H9 (cell line): Measurements from ENCODE around the gene CALHM3. TPM values are rescaled to one million over a fixed set of nuclear protein-coding genes. Genes with fewer than 3 reads are reported as not detected.

Source experiments
- DNase-seq: peaks from one replicate; pipeline ENCODE4 v3.0.0-alpha.2; 2017
- H2AFZ ChIP-seq: one replicate; pipeline ENCODE4 v1.6.1; 2013; ENCODE audit warnings: mild to moderate bottlenecking, low read length, control low read depth, moderate library complexity
- H2AK5ac ChIP-seq: 2 replicates; pipeline ENCODE4 v1.6.1; 2013; ENCODE audit warnings: low read length, control low read depth, mixed read lengths; ENCODE audit not compliant: insufficient read length
- H2BK120ac ChIP-seq: one replicate; pipeline ENCODE4 v1.6.1; 2013; ENCODE audit warnings: low read depth, mild to moderate bottlenecking, low read length, control low read depth, inconsistent platforms; ENCODE audit not compliant: poor library complexity, severe bottlenecking
- H2BK12ac ChIP-seq: 2 replicates; pipeline ENCODE4 v1.6.1; 2013; ENCODE audit warnings: low read length, control low read depth, mixed read lengths, low read depth; ENCODE audit not compliant: insufficient read length
- H2BK15ac ChIP-seq: 2 replicates; pipeline ENCODE4 v1.6.1; 2013; ENCODE audit warnings: low read depth, low read length, control low read depth
- H2BK20ac ChIP-seq: one replicate; pipeline ENCODE4 v1.6.1; 2013; ENCODE audit warnings: low read depth, mild to moderate bottlenecking, low read length, control low read depth, inconsistent platforms; ENCODE audit not compliant: poor library complexity, severe bottlenecking
- H2BK5ac ChIP-seq: 2 replicates; pipeline ENCODE4 v1.6.1; 2013; ENCODE audit warnings: low read length, control low read depth, mixed read lengths; ENCODE audit not compliant: insufficient read length
- H3K14ac ChIP-seq: 2 replicates; pipeline ENCODE4 v1.6.1; 2013; ENCODE audit warnings: low read length, control low read depth; ENCODE audit not compliant: insufficient read depth
- H3K18ac ChIP-seq: 2 replicates; pipeline ENCODE4 v1.6.1; 2013; ENCODE audit warnings: low read depth, mild to moderate bottlenecking, mixed read lengths, low read length, control low read depth; ENCODE audit not compliant: insufficient read length
- H3K23ac ChIP-seq: 2 replicates; pipeline ENCODE4 v1.6.1; 2013; ENCODE audit warnings: low read length, control low read depth, mixed read lengths, low read depth; ENCODE audit not compliant: insufficient read length
- H3K23me2 ChIP-seq: 2 replicates; pipeline ENCODE4 v1.6.1; 2013; ENCODE audit warnings: low read depth, mild to moderate bottlenecking, mixed read lengths, low read length, control low read depth; ENCODE audit not compliant: insufficient read length, poor library complexity, severe bottlenecking
- H3K27ac ChIP-seq: 2 replicates; pipeline ENCODE4 v1.5.1; 2013; ENCODE audit warnings: low read length, control low read depth, mixed read lengths, low read depth; ENCODE audit not compliant: insufficient read length
- H3K27me3 ChIP-seq: 2 replicates; pipeline ENCODE4 v1.6.1; 2013; ENCODE audit warnings: low read length, control low read depth, inconsistent platforms; ENCODE audit not compliant: insufficient read depth
- H3K4ac ChIP-seq: 2 replicates; pipeline ENCODE4 v1.6.1; 2013; ENCODE audit warnings: low read depth, mild to moderate bottlenecking, control low read depth, inconsistent platforms, low read length, moderate library complexity
- H3K4me1 ChIP-seq: 2 replicates; pipeline ENCODE4 v1.6.1; 2013; ENCODE audit warnings: low read length, control low read depth, inconsistent platforms; ENCODE audit not compliant: insufficient read depth
- H3K4me2 ChIP-seq: 2 replicates; pipeline ENCODE4 v1.6.1; 2013; ENCODE audit warnings: low read length, control low read depth, mixed read lengths; ENCODE audit not compliant: insufficient read length, insufficient read depth
- H3K56ac ChIP-seq: 2 replicates; pipeline ENCODE4 v1.6.1; 2013; ENCODE audit warnings: low read depth, mild to moderate bottlenecking, mixed read lengths, low read length, control low read depth; ENCODE audit not compliant: insufficient read length
- H3K79me1 ChIP-seq: 2 replicates; pipeline ENCODE4 v1.6.1; 2013; ENCODE audit warnings: low read depth, mild to moderate bottlenecking, moderate library complexity, low read length, control low read depth, inconsistent platforms; ENCODE audit not compliant: insufficient read depth, poor library complexity, severe bottlenecking
- H3K79me2 ChIP-seq: 2 replicates; pipeline ENCODE4 v1.6.1; 2013; ENCODE audit warnings: low read length, control low read depth, inconsistent platforms; ENCODE audit not compliant: insufficient read depth
- H3K9ac ChIP-seq: 2 replicates; pipeline ENCODE4 v1.6.1; 2013; ENCODE audit warnings: low read length, control low read depth, mixed read lengths; ENCODE audit not compliant: insufficient read length; ENCODE audit errors: extremely low read depth
- H3K9me3 ChIP-seq: one replicate; pipeline ENCODE4 v1.6.1; 2013; ENCODE audit warnings: low read depth, low read length, inconsistent platforms; ENCODE audit not compliant: control insufficient read depth
- H3T11ph ChIP-seq: one replicate; pipeline ENCODE4 v1.6.1; 2013; ENCODE audit warnings: mild to moderate bottlenecking, low read length, control low read depth, inconsistent platforms
- H4K20me1 ChIP-seq: one replicate; pipeline ENCODE4 v1.6.1; 2013; ENCODE audit not compliant: control insufficient read depth, insufficient read length, insufficient read depth
- H4K5ac ChIP-seq: 2 replicates; pipeline ENCODE4 v1.6.1; 2013; ENCODE audit warnings: low read depth, mild to moderate bottlenecking, mixed read lengths, low read length, control low read depth; ENCODE audit not compliant: insufficient read length
- H4K8ac ChIP-seq: replicated peaks from 2 replicates; pipeline ENCODE4 v1.6.1; 2013; ENCODE audit warnings: low read length, control low read depth, mixed read lengths, low read depth; ENCODE audit not compliant: insufficient read length
- H4K91ac ChIP-seq: 2 replicates; pipeline ENCODE4 v1.6.1; 2013; ENCODE audit warnings: low read depth, mild to moderate bottlenecking, moderate library complexity, mixed read lengths, low read length, control low read depth; ENCODE audit not compliant: insufficient read length
- H3K27ac Mint-ChIP-seq, 3 experiments: 2 replicates in 2 of 3; 3 replicates in 1 of 3; pipeline ENCODE4 v1.8.0; 2020 to 2021; ENCODE audit warnings: mixed read lengths in 3 of 3, mild to moderate bottlenecking in 1 of 3, moderate library complexity in 1 of 3
- H3K27me3 Mint-ChIP-seq: 2 replicates; pipeline ENCODE4 v1.8.0; 2021; ENCODE audit warnings: low read depth, mild to moderate bottlenecking, moderate library complexity, mixed read lengths
- H3K36me3 Mint-ChIP-seq, 3 experiments: 2 replicates in 2 of 3; 3 replicates in 1 of 3; pipeline ENCODE4 v1.8.0; 2020 to 2021; ENCODE audit warnings: low read depth in 3 of 3, mixed read lengths in 3 of 3; ENCODE audit not compliant: insufficient read depth in 1 of 3
- H3K4me1 Mint-ChIP-seq, 2 experiments: 2 replicates each; pipeline ENCODE4 v1.8.0; 2020; ENCODE audit warnings: mixed read lengths in 2 of 2
- H3K4me3 Mint-ChIP-seq, 2 experiments: 2 replicates in 1 of 2; 3 replicates in 1 of 2; pipeline ENCODE4 v1.8.0; 2020 to 2021; ENCODE audit warnings: mild to moderate bottlenecking in 2 of 2, mixed read lengths in 2 of 2, moderate library complexity in 1 of 2
- H3K9me3 Mint-ChIP-seq, 2 experiments: 2 replicates in 1 of 2; 3 replicates in 1 of 2; pipeline ENCODE4 v1.8.0; 2020; ENCODE audit warnings: mild to moderate bottlenecking in 2 of 2, mixed read lengths in 2 of 2, moderate library complexity in 1 of 2
- WGBS: extraction: QIAGEN DNeasy Blood & Tissue Kit; methylation state at CpG from one replicate; pipeline ENCODE4 v1.1.7; 2013; ENCODE audit warnings: missing lambda C conversion rate, low lambda C conversion rate, mixed read lengths; ENCODE audit not compliant: insufficient read length; ENCODE audit errors: extremely low coverage; 5-methylcytosine and 5-hydroxymethylcytosine counted together
- total RNA-seq: library from RNA; stranded (reverse); gene quantifications from 2 replicates; pipeline ENCODE4 v1.2.1, GENCODE V29; 2021
- TF ChIP-seq, protein P1 (sequence below): fragments of 200-600 bp; sonication (generic); conservative IDR thresholded peaks from 3 replicates; pipeline ENCODE4 v1.8.0; 2021; ENCODE audit warnings: antibody characterized with exemption, mild to moderate bottlenecking

The CALHM3 gene
- total RNA-seq, 1 experiment from 2014 or later: not detected

DNA sequence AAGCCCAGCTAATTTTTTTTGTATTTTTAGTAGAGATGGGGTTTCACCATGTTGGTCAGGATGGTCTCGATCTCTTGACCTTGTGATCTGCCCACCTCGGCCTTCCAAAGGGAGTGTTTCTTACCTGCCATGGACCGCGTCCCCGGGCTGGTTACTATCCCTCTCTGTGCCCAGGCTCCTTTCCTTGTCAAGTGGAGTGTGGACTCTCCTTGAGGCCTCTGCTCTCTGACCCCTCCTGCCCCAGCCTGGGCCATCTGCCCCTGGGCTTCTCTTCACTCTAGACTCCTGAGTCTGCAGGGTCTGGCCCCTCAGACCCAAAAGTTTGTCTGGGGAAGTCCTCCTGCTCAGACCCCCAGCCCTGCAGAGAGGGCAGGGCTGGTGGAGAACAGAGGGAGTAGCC is 35.2 kb upstream of the CALHM3 start:
- Histone ChIP-seq H4K20me1 (no peaks in the 10 kb centered on the region), H2AFZ (no peak overlapping the region), H4K8ac (no peak overlapping the region), H3K79me1 (no peaks in the 10 kb centered on the region), H4K91ac (no peak overlapping the region), H2BK20ac (no peak overlapping the region), H3K56ac (no peak overlapping the region), H3K79me2 (no peaks in the 10 kb centered on the region), H3T11ph (no peak overlapping the region), H3K18ac (no peak overlapping the region), H3K23me2 (no peaks in the 10 kb centered on the region), H3K14ac (no peak overlapping the region), H2BK12ac (no peak overlapping the region), H3K4ac (no peak overlapping the region), H3K4me1 (no peaks in the 10 kb centered on the region; the same call in 1 of the 2 replicates), H3K9ac (no peak overlapping the region), H2BK15ac (no peak overlapping the region), H3K9me3 (no peaks in the 10 kb centered on the region), H2BK5ac (no peak overlapping the region), H2BK120ac (no peak overlapping the region), H3K23ac (no peak overlapping the region), H2AK5ac (no peak overlapping the region), H3K27ac (no peak overlapping the region), H4K5ac (no peak overlapping the region), H3K4me2 (no peak overlapping the region), H3K27me3 (no peaks in the 10 kb centered on the region)
- Mint-ChIP-seq H3K27me3 (no peaks in the 10 kb centered on the region; the same call in 1 of the 2 replicates), H3K4me3 (no peak overlapping the region), H3K36me3 (no peaks in the 10 kb centered on the region), H3K27ac (no peak overlapping the region; a peak in 1 of 7 replicates), H3K9me3 (no peaks in the 10 kb centered on the region), H3K4me1 (peaks cover 0 to 5% of the 10 kb centered on the region in 2 experiments; a peak in 1 of 4 replicates)
- DNase-seq: no peak
- no CpG with 5 or more reads among the region's 5 CpGs for WGBS
- TF ChIP-seq, protein P1, sequence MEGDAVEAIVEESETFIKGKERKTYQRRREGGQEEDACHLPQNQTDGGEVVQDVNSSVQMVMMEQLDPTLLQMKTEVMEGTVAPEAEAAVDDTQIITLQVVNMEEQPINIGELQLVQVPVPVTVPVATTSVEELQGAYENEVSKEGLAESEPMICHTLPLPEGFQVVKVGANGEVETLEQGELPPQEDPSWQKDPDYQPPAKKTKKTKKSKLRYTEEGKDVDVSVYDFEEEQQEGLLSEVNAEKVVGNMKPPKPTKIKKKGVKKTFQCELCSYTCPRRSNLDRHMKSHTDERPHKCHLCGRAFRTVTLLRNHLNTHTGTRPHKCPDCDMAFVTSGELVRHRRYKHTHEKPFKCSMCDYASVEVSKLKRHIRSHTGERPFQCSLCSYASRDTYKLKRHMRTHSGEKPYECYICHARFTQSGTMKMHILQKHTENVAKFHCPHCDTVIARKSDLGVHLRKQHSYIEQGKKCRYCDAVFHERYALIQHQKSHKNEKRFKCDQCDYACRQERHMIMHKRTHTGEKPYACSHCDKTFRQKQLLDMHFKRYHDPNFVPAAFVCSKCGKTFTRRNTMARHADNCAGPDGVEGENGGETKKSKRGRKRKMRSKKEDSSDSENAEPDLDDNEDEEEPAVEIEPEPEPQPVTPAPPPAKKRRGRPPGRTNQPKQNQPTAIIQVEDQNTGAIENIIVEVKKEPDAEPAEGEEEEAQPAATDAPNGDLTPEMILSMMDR: no peak
